Transverse colon (tissue), 3 donors: ENCODE data around the gene AQP12A.

Source experiments
- CTCF ChIP-seq, 5 experiments: fragments of 200-600 bp in 3 of 5; fragments of 450-650 bp in 2 of 5; sonication (generic) in 3 of 5; IDR thresholded peaks; 1 replicate in 2 of 5; 2 replicates in 3 of 5; pipeline ENCODE4 v1.5.1; 2016 to 2017; ENCODE audit warnings: antibody characterized with exemption in 5 of 5, inconsistent platforms in 3 of 5, mild to moderate bottlenecking in 2 of 5, moderate library complexity in 1 of 5
- POLR2A ChIP-seq: fragments of 450-650 bp; IDR thresholded peaks from one replicate; pipeline ENCODE4 v1.6.1; 2016; ENCODE audit warnings: antibody characterized with exemption, mild to moderate bottlenecking, moderate library complexity

- TF ChIP-seq CTCF (IDR thresholded peaks at IDR 0.05) (no peak), POLR2A (no peak)
Observed at GRCh38 chr2:240725671-240726070, 34.0 kb downstream of the AQP12A start.
